C4-2B (cell line): ENCODE data around the gene PRSS1.

Experiments
- ZFX ChIP-seq: fragments of 450-650 bp; IDR thresholded peaks from 2 replicates; pipeline ENCODE4 v1.6.1; 2017
- TF ChIP-seq, protein P1 (sequence below): fragments of 450-650 bp; conservative IDR thresholded peaks from 2 replicates; pipeline ENCODE4 v1.5.1; 2017; ENCODE audit warnings: mild to moderate bottlenecking

DNA sequence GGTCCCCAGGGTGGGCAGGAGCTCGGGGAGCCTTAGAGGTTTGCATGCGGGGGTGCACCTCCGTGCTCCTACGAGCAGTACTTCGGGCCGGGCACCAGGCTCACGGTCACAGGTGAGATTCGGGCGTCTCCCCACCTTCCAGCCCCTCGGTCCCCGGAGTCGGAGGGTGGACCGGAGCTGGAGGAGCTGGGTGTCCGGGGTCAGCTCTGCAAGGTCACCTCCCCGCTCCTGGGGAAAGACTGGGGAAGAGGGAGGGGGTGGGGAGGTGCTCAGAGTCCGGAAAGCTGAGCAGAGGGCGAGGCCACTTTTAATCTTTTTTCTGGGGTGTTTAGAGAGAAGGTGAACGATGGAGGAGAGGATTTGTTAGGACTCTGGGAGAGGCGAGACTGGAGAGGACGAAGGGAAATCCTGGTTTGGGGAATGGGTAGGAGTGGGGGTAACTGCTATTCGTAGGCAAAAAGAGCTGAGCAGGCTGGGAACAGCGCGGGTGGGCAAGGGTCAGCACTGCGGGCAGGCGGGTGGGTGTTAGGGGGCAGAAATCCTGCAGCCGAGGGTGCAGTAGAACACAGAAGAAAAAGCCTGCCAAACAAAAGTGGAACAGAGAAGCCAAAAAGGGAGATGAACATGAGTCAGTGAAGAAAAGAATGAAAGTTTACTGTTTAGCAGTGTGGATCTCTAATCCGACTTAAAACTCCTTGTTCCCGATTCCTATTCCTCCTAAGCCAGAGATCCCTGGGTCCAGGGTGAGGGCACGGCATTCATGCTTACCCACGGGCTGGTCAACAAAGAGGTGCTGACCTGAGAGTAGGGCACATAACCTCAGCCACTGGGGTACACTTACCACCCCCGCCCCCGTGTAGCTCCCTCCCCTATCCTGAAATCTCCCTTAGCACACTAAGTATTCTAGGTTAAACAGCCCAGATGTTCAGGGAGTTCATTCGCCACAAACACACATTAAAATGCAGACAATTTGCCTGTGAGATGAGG is 48.4 kb downstream of the PRSS1 start:
- TF ChIP-seq, protein P1, sequence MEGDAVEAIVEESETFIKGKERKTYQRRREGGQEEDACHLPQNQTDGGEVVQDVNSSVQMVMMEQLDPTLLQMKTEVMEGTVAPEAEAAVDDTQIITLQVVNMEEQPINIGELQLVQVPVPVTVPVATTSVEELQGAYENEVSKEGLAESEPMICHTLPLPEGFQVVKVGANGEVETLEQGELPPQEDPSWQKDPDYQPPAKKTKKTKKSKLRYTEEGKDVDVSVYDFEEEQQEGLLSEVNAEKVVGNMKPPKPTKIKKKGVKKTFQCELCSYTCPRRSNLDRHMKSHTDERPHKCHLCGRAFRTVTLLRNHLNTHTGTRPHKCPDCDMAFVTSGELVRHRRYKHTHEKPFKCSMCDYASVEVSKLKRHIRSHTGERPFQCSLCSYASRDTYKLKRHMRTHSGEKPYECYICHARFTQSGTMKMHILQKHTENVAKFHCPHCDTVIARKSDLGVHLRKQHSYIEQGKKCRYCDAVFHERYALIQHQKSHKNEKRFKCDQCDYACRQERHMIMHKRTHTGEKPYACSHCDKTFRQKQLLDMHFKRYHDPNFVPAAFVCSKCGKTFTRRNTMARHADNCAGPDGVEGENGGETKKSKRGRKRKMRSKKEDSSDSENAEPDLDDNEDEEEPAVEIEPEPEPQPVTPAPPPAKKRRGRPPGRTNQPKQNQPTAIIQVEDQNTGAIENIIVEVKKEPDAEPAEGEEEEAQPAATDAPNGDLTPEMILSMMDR = no peak
- no peak for TF ChIP-seq ZFX
